Neuronal stem cell (in vitro differentiated cells): Measurements from ENCODE around the gene GPR107.

Source experiments
- DNase-seq: peaks from one replicate; pipeline ENCODE4 v3.0.0-alpha.2; 2013; ENCODE audit warnings: low spot score
- H2AFZ ChIP-seq: one replicate; pipeline ENCODE4 v1.6.1; 2013; ENCODE audit warnings: mild to moderate bottlenecking, low read length, inconsistent platforms
- H2AK5ac ChIP-seq: 2 replicates; pipeline ENCODE4 v1.6.1; 2013; ENCODE audit warnings: low read depth, mild to moderate bottlenecking, inconsistent platforms, low read length, moderate library complexity, mixed read lengths
- H2BK120ac ChIP-seq: 2 replicates; pipeline ENCODE4 v1.6.1; 2013; ENCODE audit warnings: low read depth, mild to moderate bottlenecking, inconsistent platforms, low read length, moderate library complexity, mixed read lengths
- H2BK12ac ChIP-seq: one replicate; pipeline ENCODE4 v1.6.1; 2013; ENCODE audit warnings: low read length, inconsistent platforms
- H2BK15ac ChIP-seq: 2 replicates; pipeline ENCODE4 v1.6.1; 2013; ENCODE audit warnings: mild to moderate bottlenecking, low read length, inconsistent platforms, mixed read lengths
- H2BK5ac ChIP-seq: one replicate; pipeline ENCODE4 v1.6.1; 2013; ENCODE audit warnings: inconsistent platforms, mild to moderate bottlenecking, low read length, moderate library complexity
- H3K14ac ChIP-seq: one replicate; pipeline ENCODE4 v1.6.1; 2013; ENCODE audit warnings: low read length, inconsistent platforms
- H3K18ac ChIP-seq: 2 replicates; pipeline ENCODE4 v1.6.1; 2013; ENCODE audit warnings: low read length, inconsistent platforms
- H3K23ac ChIP-seq: 2 replicates; pipeline ENCODE4 v1.6.1; 2013; ENCODE audit warnings: low read depth, mild to moderate bottlenecking, mixed read lengths, low read length, inconsistent platforms; ENCODE audit not compliant: poor library complexity
- H3K27ac ChIP-seq: replicated peaks from 3 replicates; pipeline ENCODE4 v1.5.1; 2013; ENCODE audit warnings: low read length, inconsistent platforms
- H3K27me3 ChIP-seq, 3 experiments: 2 replicates each; pipeline ENCODE4 v1.6.1; 2013; ENCODE audit warnings: low read length in 3 of 3, mild to moderate bottlenecking in 2 of 3, inconsistent platforms in 1 of 3, low read depth in 1 of 3, mixed read lengths in 1 of 3, moderate library complexity in 1 of 3; ENCODE audit not compliant: control insufficient read depth in 3 of 3, insufficient read depth in 3 of 3
- H3K36me3 ChIP-seq, 2 donors: replicated peaks in 1 of 2; 2 replicates each; pipeline ENCODE4 v1.6.1; 2013; ENCODE audit warnings: low read length in 2 of 2; ENCODE audit not compliant: control insufficient read depth in 2 of 2, insufficient read depth in 2 of 2
- H3K4ac ChIP-seq: 2 replicates; pipeline ENCODE4 v1.6.1; 2013; ENCODE audit warnings: inconsistent platforms, mild to moderate bottlenecking, low read length, moderate library complexity
- H3K4me1 ChIP-seq, 2 donors: 1 replicate in 1 of 2; 2 replicates in 1 of 2; pipeline ENCODE4 v1.6.1; 2013; ENCODE audit warnings: low read length in 2 of 2, low read depth in 1 of 2; ENCODE audit not compliant: control insufficient read depth in 2 of 2, insufficient read depth in 1 of 2
- H3K4me2 ChIP-seq: one replicate; pipeline ENCODE4 v1.6.1; 2013; ENCODE audit warnings: mild to moderate bottlenecking, low read length, inconsistent platforms; ENCODE audit not compliant: insufficient read depth, poor library complexity, severe bottlenecking
- H3K4me3 ChIP-seq, 2 donors: 2 replicates each; pipeline ENCODE4 v1.5.1; 2013; ENCODE audit warnings: low read length in 2 of 2, mild to moderate bottlenecking in 2 of 2, inconsistent platforms in 1 of 2, moderate library complexity in 1 of 2
- H3K79me1 ChIP-seq: one replicate; pipeline ENCODE4 v1.6.1; 2013; ENCODE audit warnings: low read depth, mild to moderate bottlenecking, inconsistent platforms, low read length, moderate library complexity
- H3K9ac ChIP-seq: one replicate; pipeline ENCODE4 v1.6.1; 2013; ENCODE audit warnings: mild to moderate bottlenecking, low read depth, low read length, inconsistent platforms; ENCODE audit not compliant: poor library complexity
- H3K9me3 ChIP-seq, 2 donors: replicated peaks in 1 of 2; 2 replicates each; pipeline versions ENCODE3 to v1.6.1; 2013; ENCODE audit warnings: low read length in 2 of 2, mild to moderate bottlenecking in 2 of 2, inconsistent platforms in 1 of 2, low read depth in 1 of 2, mixed read lengths in 1 of 2, moderate library complexity in 1 of 2; ENCODE audit not compliant: control insufficient read depth in 2 of 2, insufficient read depth in 1 of 2
- H4K8ac ChIP-seq: one replicate; pipeline ENCODE4 v1.6.1; 2013; ENCODE audit warnings: low read depth, mild to moderate bottlenecking, inconsistent platforms, low read length, moderate library complexity
- H4K91ac ChIP-seq: one replicate; pipeline ENCODE4 v1.6.1; 2013; ENCODE audit warnings: low read length, low read depth, mild to moderate bottlenecking, inconsistent platforms; ENCODE audit not compliant: poor library complexity
- WGBS, 2 donors: extraction: QIAGEN DNeasy Blood & Tissue Kit; methylation state at CpG; one replicate each; pipeline ENCODE4 v1.1.7; 2013; ENCODE audit warnings: missing lambda C conversion rate in 2 of 2, mixed read lengths in 1 of 2; ENCODE audit not compliant: insufficient read length in 2 of 2, insufficient replicate concordance in 1 of 2; ENCODE audit errors: extremely low coverage in 2 of 2; 5-methylcytosine and 5-hydroxymethylcytosine counted together

GPR107 gene

GRCh38 chr9:130069048-130069447 lies 15.3 kb downstream of the GPR107 start:
- Histone ChIP-seq H3K23ac (no peak overlapping the region), H2AK5ac (no peak overlapping the region), H2BK15ac (no peak overlapping the region), H3K4me2 (no peak overlapping the region), H3K36me3 (peaks cover 0 to 6% of the 10 kb centered on the region in 2 donors), H3K27ac (no peak overlapping the region), H3K79me1 (peaks cover 7% of the 10 kb centered on the region), H3K27me3 (no peaks in the 10 kb centered on the region), H2BK120ac (no peak overlapping the region), H4K91ac (no peak overlapping the region), H3K9me3 (no peaks in the 10 kb centered on the region), H3K4me1 (no peaks in the 10 kb centered on the region), H3K4ac (no peak overlapping the region), H3K18ac (no peak overlapping the region), H3K4me3 (no peak overlapping the region), H3K9ac (no peak overlapping the region), H2BK12ac (no peak overlapping the region), H2BK5ac (no peak overlapping the region), H2AFZ (no peak overlapping the region), H3K14ac (no peak overlapping the region), H4K8ac (no peak overlapping the region)
- no CpG with 5 or more reads among the region's 1 CpG for WGBS, 2 donors
- DNase-seq, result no peak

DNA sequence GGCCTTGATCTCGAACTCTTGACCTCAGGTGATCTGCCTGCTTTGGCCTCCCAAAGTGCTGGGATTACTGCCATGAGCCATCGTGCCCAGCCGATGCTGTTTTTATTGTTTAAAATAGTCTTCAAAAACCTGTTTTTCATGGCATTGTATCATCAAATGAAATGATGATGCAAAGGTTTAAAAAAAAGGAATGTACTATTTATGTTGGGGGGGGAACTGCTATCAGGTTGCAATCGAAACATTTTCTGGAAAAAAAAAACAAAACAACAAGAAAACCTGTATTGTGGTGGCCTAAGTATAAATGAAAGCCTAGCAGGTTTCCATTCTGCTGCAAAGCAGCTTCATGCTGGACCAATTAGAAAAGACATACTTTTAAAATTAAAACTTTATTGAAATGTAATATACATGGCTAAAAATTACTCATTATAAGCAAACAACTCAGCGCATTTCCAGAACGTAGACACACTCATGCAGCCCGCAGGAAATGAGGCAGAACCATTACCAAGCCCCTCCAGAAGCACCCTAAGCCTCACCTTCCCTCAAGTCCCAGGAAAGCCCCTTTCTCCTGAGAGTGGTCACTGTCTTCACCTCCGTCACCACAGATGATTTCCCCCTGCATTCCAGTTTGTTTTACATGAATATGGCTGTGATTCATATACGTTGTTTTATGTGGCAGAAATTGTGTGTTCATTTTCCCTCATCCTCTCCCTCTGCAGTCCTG lies 19.0 kb downstream of the GPR107 start:
- H3K9ac ChIP-seq, result no peak overlapping the region
- peaks cover 7 to 28% of the 10 kb centered on the region in 2 donors for H3K36me3 ChIP-seq
- no peak overlapping the region for H2AK5ac ChIP-seq
- no CpG with 5 or more reads among the region's 9 CpGs for WGBS, 2 donors
- no peak overlapping the region for H3K4ac ChIP-seq
- H4K8ac ChIP-seq, result no peak overlapping the region
- no peak overlapping the region for H4K91ac ChIP-seq
- H3K4me1 ChIP-seq, result no peaks in the 10 kb centered on the region
- no peak overlapping the region for H2BK12ac ChIP-seq
- no peak overlapping the region for H2AFZ ChIP-seq
- H3K27ac ChIP-seq, result no peak overlapping the region
- H3K14ac ChIP-seq, result no peak overlapping the region
- no peaks in the 10 kb centered on the region for H3K27me3 ChIP-seq
- H3K4me2 ChIP-seq, result no peak overlapping the region
- H3K4me3 ChIP-seq, result no peak overlapping the region
- no peaks in the 10 kb centered on the region for H3K9me3 ChIP-seq
- no peak for DNase-seq
- H3K18ac ChIP-seq, result no peak overlapping the region
- H2BK5ac ChIP-seq, result no peak overlapping the region
- H3K23ac ChIP-seq, result no peak overlapping the region
- peaks cover 8% of the 10 kb centered on the region for H3K79me1 ChIP-seq
- no peak overlapping the region for H2BK120ac ChIP-seq
- no peak overlapping the region for H2BK15ac ChIP-seq

DNA sequence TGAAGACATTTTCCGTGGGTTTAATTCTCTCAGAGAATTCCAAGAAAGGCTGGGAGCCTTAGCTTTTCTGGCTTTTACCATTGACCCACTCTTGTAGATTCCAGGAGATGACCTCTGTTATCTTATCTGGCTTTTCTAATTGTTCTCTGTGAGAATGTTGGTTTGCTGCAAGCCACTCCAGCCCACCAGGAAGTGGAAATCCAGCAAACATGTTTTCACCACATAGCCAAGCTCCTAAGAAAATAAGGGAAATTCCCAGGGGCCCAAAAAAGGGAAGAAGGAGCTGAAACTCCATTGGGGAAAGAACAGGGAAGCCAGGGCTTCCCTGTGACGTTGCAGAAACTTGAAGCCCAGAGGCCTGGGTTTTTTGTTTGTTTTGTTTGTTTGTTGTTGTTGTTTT lies 19.7 kb downstream of the GPR107 start:
- Histone ChIP-seq H3K4me3 (no peak overlapping the region), H3K9me3 (no peaks in the 10 kb centered on the region), H2BK120ac (no peak overlapping the region), H4K8ac (no peak overlapping the region), H2AK5ac (no peak overlapping the region), H3K9ac (no peak overlapping the region), H4K91ac (no peak overlapping the region), H3K4me1 (no peaks in the 10 kb centered on the region), H3K4ac (no peak overlapping the region), H3K18ac (no peak overlapping the region), H3K36me3 (peaks cover 8 to 32% of the 10 kb centered on the region in 2 donors), H2BK15ac (no peak overlapping the region), H2BK5ac (no peak overlapping the region), H3K23ac (no peak overlapping the region), H2AFZ (no peak overlapping the region), H3K4me2 (no peak overlapping the region), H3K14ac (no peak overlapping the region), H3K27ac (no peak overlapping the region), H3K79me1 (peaks cover 8% of the 10 kb centered on the region), H3K27me3 (no peaks in the 10 kb centered on the region), H2BK12ac (no peak overlapping the region)
- WGBS, 2 donors, result no CpG with 5 or more reads among the region's 2 CpGs
- DNase-seq, result no peak

DNA sequence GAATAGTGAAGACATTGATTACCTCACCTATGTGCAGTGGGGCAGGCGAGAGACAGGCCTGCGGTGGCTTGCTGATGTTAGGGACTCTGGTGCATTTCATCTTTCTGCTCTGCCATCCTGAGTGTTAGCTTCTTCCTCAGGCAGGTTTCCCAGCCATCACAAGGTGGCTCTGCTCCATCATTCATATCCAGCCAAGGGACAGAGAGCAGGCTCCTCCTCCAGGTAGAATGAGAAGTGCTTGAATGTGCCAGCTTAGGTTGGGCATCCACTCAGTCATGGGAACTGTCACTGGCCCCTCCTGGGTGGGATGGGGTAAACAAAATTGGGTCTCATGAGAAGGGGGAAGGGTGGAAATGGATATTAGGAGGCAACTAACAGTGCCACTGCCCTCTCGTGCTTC lies 24.8 kb downstream of the GPR107 start:
- no peak overlapping the region for H3K27ac ChIP-seq
- no peak overlapping the region for H3K4me2 ChIP-seq
- H2BK12ac ChIP-seq, result no peak overlapping the region
- no peak overlapping the region for H3K4me3 ChIP-seq
- no peak overlapping the region for H2AK5ac ChIP-seq
- H2BK5ac ChIP-seq, result no peak overlapping the region
- H3K4me1 ChIP-seq, result no peaks in the 10 kb centered on the region
- no peak for DNase-seq
- no peak overlapping the region for H3K18ac ChIP-seq
- H2BK120ac ChIP-seq, result no peak overlapping the region
- H3K4ac ChIP-seq, result no peak overlapping the region
- peaks cover 2% of the 10 kb centered on the region for H3K79me1 ChIP-seq
- no peak overlapping the region for H4K91ac ChIP-seq
- H2AFZ ChIP-seq, result no peak overlapping the region
- no peak overlapping the region for H2BK15ac ChIP-seq
- H3K27me3 ChIP-seq, result no peaks in the 10 kb centered on the region
- H4K8ac ChIP-seq, result no peak overlapping the region
- WGBS, 2 donors, result no CpG with 5 or more reads among the region's 3 CpGs
- H3K14ac ChIP-seq, result no peak overlapping the region
- peaks cover 0 to 2% of the 10 kb centered on the region in 2 donors for H3K9me3 ChIP-seq
- peaks cover 23 to 73% of the 10 kb centered on the region in 2 donors for H3K36me3 ChIP-seq
- no peak overlapping the region for H3K9ac ChIP-seq
- H3K23ac ChIP-seq, result no peak overlapping the region
